Stimulated activated CD8-positive, alpha-beta memory T cell treated with anti-CD3 and anti-CD28 coated beads, Interleukin-4, amount 100 ng/mL, for 1 hour (primary cell): ENCODE results near the gene LEFTY2.
"Not testable (repeated sequence)": the region's sequence is repeated elsewhere in the genome, so short reads cannot be mapped to it uniquely, and the experiment has no call there.

Experiments used
- DNase-seq, 2 donors: peaks; one replicate each; pipeline ENCODE4 v3.0.0-alpha.2; 2020; ENCODE audit warnings: low read depth in 2 of 2, low spot score in 1 of 2

Gene LEFTY2, protein sequence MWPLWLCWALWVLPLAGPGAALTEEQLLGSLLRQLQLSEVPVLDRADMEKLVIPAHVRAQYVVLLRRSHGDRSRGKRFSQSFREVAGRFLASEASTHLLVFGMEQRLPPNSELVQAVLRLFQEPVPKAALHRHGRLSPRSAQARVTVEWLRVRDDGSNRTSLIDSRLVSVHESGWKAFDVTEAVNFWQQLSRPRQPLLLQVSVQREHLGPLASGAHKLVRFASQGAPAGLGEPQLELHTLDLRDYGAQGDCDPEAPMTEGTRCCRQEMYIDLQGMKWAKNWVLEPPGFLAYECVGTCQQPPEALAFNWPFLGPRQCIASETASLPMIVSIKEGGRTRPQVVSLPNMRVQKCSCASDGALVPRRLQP

DNA sequence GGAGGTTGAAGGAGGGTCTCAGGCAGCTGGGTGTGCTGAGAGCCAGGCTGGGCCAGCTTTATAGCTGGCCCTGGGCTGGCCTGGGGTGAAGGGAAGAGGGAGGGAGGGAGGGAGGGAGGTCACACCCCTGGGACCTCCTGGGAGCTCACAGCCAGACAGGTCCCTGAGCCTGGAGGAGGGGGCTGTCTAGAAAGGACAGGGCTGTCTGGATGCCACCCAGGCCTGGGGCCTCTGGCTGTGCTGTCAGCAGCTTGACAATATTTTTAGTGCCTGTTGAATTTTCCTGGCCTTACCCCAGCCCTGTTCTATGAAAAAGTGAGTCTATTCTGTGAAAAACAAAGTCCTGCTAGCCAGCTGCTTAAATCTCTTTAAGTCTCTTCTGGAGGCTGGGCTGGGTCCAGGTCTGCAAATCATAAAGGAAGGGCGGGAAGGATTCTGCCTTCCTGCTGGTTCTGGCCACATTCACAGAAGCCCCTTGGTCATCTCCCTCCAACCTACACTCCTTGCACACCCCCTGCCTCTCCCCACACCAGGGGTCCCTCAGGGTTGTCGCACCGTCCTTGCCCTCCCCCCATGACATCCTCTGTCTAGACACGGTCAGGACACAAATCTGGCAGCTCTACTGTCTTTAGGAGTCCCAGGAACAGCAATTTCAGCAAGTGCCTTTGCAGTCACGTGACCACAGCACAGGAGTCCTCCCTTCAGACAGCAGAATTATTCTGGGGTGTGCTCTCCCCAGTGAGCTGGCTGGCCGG, at the start of gene LEFTY2:
Gene LEFTY2, minus strand, starts transcription at position 34 of the 755 bp plus-strand sequence. CDS start 80 bp downstream, outside the sequence.
- DNase-seq, result no peak

DNA sequence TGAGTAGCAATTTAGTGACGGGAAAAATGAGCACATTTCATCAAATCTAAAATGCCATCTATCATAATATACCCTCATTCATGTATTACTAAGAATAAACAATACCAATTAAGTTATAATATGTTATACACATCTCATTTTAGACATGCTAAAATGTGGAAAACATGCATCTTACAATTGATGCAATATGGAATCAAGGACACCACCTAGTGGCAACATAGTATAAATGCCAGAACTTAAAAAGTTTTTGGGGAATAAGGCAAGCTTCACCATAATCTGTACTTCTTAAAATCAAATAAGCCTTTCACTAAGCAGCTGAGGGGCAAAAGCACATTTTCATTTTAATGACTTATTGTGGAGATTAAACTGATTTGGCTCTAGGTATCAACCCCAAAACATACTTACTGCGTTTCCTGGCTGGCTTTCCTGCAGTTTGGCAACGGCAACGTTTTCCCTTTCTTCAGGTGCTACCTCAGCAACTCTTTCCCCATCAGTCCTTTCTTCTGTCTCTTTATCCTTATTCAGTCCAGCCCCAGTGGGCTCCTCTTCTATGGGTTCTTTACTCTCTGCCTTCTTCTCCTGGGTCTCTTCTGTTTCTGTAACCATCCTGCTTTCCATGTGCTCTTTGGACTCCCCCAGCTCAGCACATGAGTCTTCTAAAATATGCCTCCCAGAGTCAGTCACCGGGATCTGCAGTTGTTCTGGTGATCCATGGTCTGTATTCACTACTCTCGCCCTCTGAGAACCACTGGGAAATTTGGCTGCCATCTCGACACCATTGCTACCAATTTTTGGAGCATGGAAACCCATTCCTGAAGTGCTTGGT, 46.7 kb upstream of the LEFTY2 start:
- DNase-seq, result no peak

DNA sequence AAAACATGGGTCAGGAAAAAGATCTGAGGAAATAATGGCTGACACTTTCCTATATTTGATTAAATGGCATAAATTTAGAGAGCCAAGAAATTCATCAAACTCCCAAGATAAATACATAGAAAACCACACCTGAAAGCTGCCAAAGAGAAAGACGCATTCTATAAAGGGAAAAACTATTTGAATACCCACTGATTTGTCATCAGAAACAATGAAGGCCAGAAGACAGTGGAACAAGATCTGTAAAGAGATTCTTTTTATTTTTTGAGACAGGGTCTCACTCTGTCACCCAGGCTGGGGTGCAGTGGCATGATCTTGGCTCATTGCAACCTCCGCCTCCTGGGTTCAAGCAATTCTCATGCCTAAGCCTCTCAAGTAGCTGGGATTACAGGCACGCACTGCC, 40.7 kb upstream of the LEFTY2 start:
- DNase-seq, result no peak

DNA sequence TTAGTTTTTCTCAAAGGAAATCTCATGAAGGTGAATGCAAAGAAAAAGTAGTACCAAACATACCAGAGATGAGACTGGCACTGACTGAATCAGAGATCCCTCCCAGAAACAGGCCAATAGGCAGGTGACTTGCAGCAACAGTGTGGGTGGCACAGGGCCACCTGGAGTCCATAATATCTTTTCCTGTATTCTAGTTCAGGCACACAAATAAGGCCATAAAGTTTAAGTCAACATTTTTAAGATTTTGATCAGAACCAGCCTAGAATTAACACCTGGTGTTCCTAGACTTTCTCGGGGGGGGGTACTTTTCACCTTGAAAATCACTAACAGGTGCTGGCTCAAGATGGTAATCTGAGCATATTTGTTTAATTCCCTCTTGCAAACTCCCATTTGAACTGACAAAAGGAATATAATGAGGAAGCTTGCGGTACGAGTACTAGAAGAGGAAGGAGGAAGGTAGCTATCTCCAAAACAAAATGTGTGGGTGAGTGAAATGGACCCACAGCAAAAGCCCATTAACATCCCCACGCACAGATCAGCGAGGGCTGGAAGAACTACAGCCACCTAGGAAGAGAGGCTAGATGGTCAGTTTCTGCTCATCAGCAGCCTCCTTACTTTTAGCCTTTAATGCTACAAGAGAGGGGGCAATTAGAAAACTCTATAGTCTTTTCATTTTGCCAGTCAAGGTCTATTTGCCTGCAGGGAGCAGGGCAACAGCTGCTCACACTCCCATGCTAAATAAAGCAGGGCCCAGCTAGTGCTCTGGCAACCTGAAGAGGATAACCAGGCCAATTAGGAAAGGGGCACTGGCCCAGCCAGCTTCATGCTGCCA, 39.2 kb upstream of the LEFTY2 start:
- DNase-seq, result no peak

DNA sequence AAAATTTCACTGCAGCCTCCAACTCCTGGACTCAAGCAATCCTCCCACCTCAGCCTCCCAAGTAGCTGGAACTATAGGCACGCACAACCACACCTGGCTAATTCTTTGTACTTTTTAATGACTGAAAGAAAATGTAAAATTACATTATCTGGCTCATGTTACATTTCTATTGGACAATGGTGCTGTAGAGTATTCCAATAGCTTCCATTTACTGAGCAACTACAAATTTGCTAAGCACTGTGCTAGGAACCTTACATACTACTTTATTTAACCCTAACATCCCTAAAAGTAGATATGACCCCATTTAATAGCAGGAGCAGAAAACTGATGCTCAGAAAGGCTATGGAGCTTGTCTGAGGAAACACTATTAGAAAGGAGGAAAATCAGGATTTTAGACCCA, 38.4 kb upstream of the LEFTY2 start:
- no peak for DNase-seq

DNA sequence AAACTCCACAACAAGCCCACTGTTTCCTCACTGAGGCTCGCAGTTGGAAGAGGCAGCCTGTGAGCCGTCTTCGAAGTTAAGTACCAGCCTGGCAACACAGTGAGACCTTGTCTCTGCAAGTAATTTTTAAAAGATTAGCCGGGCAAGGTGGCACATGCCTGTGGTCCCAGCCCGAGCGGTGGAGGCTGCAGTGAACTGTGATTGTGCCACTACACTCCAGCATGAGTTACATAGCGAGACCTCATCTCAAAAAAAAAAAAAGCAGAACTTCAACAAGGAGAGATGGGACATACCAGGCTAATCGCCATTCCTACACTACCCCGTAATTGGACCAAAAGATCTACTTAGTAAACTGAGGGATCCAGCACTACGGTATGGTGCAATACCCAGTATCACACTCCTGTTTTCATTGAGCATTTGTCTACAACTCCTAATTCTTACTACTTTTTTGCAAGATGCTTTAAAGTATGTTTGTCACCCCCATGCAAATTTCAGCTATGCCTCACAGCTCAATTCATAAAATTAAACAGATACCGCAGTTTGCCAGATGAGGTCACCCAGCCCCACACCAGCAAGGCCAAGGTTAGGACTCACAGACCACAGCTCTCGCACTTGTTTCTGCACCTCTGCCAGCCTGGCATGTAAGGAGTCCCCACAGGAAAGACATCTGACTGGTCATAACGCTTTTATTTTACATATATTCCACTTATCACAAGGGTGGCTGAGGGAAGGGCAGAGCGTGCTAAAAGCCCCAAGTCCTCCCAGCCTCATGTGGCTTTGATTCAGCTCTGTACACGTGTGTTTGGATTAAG, 37.1 kb upstream of the LEFTY2 start:
- DNase-seq, result no peak

DNA sequence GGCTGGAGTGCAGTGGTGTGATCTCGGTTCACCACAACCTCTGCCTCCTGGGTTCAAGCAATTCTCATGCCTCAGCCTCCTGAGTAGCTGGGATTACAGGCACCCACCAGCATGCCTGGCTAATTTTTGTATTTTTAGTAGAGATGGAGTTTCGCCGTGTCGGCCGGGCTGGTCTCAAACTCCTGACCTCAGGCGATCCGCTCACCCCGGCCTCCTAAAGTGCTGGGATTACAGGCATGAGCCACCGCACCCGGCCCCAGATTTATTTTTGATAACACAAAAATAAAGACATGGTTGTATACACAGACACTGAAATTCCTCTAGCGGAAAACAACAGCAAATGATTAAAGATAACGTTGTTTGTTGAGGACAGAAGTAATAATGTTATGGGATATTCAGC, 34.1 kb upstream of the LEFTY2 start:
- DNase-seq, result not testable (repeated sequence)

DNA sequence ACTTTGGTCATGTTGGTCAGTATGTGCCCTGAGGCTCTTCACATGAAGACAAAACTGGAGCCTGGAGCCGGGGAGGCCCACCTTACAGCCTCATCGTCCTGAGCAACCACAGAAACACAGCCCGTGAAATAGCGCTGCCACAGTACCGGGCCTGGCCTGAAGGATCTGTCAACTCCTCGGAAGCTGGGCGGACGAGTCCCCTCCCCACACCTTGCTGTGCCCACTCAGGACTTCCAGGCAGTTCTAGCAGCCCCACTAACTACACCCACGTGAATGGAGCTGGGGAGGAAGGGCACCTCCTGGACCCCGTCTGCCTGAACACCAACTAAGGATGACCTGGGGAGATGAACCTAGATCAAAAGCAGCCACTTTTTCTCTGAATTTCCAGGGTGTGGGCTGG, 33.4 kb upstream of the LEFTY2 start:
- no peak for DNase-seq

DNA sequence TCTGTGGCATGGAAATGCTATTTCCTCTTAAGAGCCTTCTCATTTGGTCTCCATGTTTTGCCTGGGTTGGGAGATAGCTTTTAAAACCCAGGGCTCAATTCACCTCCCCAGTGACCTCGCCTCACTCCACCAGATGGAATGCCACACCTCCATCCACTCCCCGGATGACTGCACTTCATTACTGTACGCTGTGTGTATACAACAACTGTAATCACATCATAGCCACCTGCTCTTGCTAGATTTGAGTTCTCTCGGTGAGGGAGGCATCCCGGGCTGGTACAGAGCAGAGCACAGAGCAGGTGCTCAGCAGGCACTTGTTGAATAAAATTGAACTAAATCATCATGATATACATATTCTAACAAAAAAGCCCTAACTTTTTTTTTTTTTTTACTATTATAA, 32.1 kb upstream of the LEFTY2 start:
- no peak for DNase-seq

DNA sequence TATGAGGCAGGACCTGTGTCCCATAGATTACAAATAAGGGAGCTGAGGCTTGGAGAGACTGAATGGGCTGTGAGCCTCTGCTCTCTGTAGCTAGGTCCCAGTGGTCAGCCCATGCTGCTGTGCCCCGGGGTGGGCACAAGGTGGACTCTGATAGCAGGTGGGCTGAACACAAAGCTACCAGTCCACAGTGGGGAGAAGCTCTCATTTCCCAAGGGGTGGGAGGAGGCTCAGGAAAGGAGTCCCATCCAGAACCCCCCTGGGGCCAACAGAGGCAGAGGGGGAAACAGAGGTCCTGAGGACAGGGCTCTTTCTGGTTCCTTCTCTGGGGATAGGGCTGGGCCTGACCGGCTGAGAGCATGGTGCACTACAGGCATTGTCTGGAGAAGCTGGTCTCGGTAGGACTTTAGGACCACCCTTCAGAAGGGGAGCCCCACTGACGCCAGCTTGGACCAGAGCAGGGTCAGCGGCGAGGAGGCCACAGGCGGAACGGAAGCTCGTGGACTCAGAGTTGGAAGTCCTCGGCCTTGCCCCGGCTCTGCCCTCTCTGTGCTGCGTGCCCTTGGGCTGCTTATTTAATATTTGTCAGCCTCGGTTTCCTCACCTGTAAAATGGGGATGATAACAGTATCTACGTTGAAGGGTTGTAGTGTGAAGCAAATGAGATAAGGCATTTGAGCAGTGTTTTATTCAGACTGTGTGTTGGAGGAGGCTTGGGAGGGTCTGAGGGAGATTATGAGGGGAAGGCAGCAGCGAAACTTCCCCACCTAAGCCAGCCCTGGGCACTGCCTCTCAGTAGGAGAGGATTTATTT, 31.5 kb upstream of the LEFTY2 start:
- DNase-seq, result no peak

DNA sequence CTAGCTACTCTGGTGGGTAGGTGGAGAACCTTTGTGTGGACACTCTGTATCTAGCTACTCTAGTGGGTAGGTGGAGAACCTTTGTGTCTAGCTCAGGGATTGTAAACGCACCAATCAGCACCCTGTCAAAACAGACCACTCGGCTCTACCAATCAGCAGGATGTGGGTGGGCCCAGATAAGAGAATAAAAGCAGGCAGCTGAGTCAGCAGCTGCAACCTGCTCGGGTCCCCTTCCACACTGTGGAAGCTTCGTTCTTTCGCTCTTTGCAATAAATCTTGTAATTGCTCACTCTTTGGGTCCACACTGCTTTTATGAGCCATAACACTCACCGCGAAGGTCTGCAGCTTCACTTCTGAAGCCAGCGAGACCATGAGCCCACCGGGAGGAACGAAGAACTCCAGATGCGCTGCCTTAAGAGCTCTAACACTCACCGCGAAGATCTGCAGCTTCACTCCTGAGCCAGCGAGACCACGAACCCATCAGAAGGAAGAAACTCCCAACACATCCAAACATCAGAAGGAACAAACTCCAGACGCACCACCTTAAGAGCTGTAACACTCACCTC, 29.7 kb upstream of the LEFTY2 start:
- DNase-seq, result not testable (repeated sequence)

DNA sequence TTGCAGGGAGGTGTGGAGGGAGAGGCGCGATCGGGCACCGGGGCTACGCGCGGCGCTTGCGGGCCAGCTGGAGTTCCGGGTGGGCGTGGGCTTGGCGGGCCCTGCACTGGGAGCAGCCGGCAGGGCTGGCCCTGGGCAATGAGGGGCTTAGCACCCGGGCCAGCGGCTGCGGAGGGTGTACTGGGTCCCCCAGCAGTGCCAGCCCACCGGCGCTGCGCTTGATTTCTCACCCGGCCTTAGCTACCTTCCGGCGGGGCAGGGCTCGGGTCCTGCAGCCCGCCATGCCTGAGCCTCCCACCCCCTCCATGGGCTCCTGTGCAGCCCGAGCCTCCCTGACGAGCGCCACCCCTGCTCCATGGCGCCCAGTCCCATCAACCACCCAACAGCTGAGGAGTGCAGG, 28.7 kb upstream of the LEFTY2 start:
- not testable (repeated sequence) for DNase-seq

DNA sequence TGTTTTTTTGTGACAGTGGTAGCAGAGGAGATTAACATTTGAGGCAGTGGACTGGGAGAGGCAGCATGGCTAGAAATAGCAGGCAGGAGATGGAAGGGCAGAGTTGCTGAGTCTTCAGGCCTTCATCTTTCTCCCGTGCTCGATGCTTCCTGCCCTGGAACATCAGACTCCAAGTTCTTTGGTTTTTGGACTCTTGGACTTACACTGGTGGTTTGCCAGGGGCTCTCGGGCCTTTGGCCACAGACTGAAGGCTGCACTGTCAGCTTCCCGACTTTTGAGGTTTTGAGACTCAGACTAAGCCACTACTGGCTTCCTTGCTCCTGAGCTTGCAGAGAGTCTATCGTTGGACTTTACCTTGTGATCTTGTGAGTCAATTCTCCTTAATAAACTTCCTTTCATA, 24.2 kb upstream of the LEFTY2 start:
- DNase-seq, result no peak

DNA sequence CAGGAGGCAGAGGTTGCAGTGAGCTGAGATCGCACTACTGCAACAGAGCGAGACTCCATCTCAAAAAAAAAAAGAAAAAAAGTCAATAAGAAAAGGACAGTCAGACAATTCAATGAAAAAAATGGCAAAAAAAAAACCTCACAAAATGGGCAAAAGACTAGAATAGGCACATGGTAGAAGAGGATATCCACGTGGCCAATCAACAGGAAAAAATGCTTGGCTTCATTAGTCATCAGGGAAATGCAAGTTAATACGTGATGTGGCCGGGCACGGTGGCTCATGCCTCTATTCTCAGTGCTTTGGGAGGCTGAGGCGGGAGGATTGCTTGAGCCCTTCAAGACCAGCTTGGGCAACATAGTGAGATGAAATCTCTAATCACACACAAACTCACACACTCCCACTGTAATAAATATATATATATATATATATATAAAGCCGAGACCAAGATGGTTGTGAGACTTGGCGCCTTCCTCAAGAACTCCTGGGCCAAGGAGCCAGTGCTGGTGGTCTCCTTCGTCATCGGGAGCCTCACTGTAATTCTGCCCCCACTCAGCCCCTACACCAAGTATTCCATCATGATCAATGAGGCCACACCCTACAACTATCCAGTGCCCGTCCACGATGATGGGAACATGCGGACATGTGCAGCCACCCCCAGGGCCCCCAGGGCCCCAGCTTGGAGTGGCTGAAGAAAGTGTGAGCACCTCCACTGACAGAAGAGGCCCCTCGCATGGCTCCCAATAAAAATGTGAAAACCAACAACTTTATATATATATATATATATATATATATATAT, 22.9 kb upstream of the LEFTY2 start:
- DNase-seq, result no peak

DNA sequence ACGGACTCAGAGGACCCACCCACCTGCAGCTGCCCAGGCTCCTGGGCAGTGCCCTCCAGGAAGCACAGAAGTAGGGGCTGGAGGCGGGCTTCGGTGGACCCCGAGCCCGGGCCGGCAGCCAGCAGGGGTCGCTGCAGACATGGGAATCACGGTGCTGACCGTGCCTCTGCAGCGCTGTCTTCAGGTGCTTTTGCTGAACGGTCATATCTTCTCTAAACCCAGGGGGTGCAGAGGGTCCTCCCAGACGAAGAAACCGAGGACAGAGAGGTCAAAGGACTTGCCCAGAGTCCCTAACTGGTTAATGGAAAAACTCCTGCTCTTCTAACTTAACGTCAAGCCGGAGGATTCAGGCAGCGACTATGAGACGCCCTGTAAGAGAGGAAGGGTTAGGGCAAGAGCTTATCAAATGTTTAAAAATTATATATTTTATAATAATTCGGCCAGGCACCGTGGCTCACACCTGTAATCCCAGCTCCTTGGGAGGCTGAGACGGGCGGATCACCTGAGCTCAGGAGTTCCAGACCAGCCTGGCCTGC, 21.5 kb upstream of the LEFTY2 start:
- DNase-seq, result peak; percentile 22 to 35

DNA sequence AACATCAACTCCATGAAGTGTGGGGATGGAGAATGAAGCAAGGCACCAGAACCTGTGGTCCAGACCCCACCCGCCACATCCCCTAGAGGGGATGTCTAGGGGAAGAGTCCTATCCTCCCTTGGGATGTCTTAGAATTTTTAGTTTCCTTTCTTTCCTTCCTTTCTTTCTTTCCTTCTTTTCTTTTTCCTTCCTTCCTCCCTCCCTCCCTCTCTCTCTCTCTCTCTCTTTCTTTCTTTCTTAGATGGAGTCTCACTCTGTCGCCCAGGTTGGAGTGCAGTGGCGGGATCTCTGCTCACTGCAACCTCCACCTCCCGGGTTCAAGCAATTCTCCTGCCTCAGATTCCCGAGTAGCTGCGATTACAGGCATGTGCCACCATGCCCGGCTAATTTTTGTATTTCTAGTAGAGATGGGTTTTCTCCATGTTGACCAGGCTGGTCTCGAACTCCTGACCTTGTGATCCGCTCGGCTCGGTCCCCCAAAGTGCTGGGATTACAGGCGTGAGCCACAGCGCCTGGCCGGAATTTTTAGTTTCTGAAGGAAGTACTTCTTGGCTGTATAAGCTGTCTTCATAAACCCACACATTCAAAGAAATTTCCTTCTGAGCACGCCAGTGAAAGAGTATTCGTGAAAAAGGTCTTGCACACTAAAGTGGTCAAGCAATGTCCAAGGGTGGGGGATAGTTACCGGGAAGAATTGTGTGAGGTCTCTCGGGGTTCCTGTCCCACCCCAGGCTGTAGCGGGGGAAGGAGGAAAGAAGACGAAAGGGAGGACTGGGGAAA, 20.8 kb upstream of the LEFTY2 start:
- no peak for DNase-seq

DNA sequence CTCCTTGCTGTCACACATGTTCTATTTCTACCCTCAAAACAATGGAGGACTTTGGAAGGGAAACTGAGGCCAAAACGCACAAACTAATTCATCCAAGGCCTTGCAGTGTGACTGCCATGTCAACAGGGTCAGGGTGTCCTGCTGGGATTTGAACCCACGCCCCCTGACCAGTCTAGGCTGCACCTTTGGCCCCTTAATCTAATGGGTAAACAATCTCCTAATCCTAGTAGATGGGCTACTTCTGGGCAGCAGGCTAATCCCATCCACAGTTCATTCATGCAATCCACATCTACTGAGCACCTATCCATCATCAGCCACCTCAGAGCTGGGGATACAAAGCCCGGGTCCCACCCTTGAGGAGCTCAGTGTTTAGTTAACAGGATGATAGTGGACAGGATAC, 17.0 kb upstream of the LEFTY2 start:
- DNase-seq, result no peak
